SK-N-SH treated with all-trans-retinoic acid at 6 μM for 48 hours (cell line): ENCODE measurements around the gene SLC1A7.

Experiments used
- ATAC-seq: fragments of 200-7000 bp; cut with Tn5 transposase; 3 replicates; pipeline ENCODE4 v1.9.1; 2020; ENCODE audit warnings: mild to moderate bottlenecking, moderate library complexity
- ARNTL ChIP-seq: fragments of 450-650 bp; formaldehyde crosslinking; IDR thresholded peaks from 2 replicates; pipeline ENCODE4 v1.5.0; 2020; ENCODE audit warnings: low read depth, mild to moderate bottlenecking, moderate library complexity, borderline replicate concordance
- BACH2 ChIP-seq: fragments of 250-450 bp; sonication (Bioruptor Pico); IDR thresholded peaks from 2 replicates; pipeline ENCODE4 v1.9.0; 2021; ENCODE audit warnings: mild to moderate bottlenecking, borderline replicate concordance
- CREB5 ChIP-seq: fragments of 250-450 bp; sonication (Bioruptor Pico); IDR thresholded peaks from 2 replicates; pipeline ENCODE4 v1.5.1; 2020; ENCODE audit warnings: low read depth, mild to moderate bottlenecking, moderate library complexity
- CSDC2 ChIP-seq: fragments of 250-450 bp; sonication (Bioruptor Pico); IDR thresholded peaks from 2 replicates; pipeline ENCODE4 v1.5.0; 2020; ENCODE audit warnings: mild to moderate bottlenecking, moderate library complexity
- CSRNP3 ChIP-seq: fragments of 250-450 bp; sonication (Bioruptor Pico); IDR thresholded peaks from 2 replicates; pipeline ENCODE4 v1.5.1; 2021; ENCODE audit warnings: mild to moderate bottlenecking, moderate library complexity
- ESRRG ChIP-seq: fragments of 250-450 bp; sonication (Bioruptor Pico); IDR thresholded peaks from 2 replicates; pipeline ENCODE4 v1.6.1; 2021; ENCODE audit warnings: mild to moderate bottlenecking
- GLIS3 ChIP-seq: fragments of 250-450 bp; sonication (Bioruptor Pico); IDR thresholded peaks from 2 replicates; pipeline ENCODE4 v1.5.0; 2020; ENCODE audit warnings: mild to moderate bottlenecking, moderate library complexity
- ISL1 ChIP-seq: fragments of 250-450 bp; sonication (Bioruptor Pico); IDR thresholded peaks from 2 replicates; pipeline ENCODE4 v2.1.2; 2022; ENCODE audit warnings: mild to moderate bottlenecking, moderate library complexity
- OSR1 ChIP-seq: fragments of 250-450 bp; sonication (Bioruptor Pico); IDR thresholded peaks from 2 replicates; pipeline ENCODE4 v1.8.0; 2022; ENCODE audit warnings: moderate library complexity, mild to moderate bottlenecking, inconsistent platforms
- PATZ1 ChIP-seq: fragments of 250-450 bp; sonication (Bioruptor Pico); IDR thresholded peaks from 2 replicates; pipeline ENCODE4 v1.8.0; 2020; ENCODE audit warnings: mild to moderate bottlenecking, moderate library complexity, borderline replicate concordance
- POU6F1 ChIP-seq: fragments of 250-450 bp; sonication (Bioruptor Pico); IDR thresholded peaks from 2 replicates; pipeline ENCODE4 v1.8.0; 2021; ENCODE audit warnings: low read depth, mild to moderate bottlenecking, moderate library complexity, borderline replicate concordance
- PPARA ChIP-seq: fragments of 250-450 bp; sonication (Bioruptor Pico); IDR thresholded peaks from 2 replicates; pipeline ENCODE4 v1.5.0; 2020; ENCODE audit warnings: mild to moderate bottlenecking, borderline replicate concordance
- SNAI2 ChIP-seq: fragments of 250-450 bp; sonication (Bioruptor Pico); IDR thresholded peaks from 2 replicates; pipeline ENCODE4 v1.5.0; 2020; ENCODE audit warnings: mild to moderate bottlenecking, moderate library complexity
- TCF4 ChIP-seq: fragments of 250-450 bp; sonication (Bioruptor Pico); IDR thresholded peaks from 2 replicates; pipeline ENCODE4 v1.8.0; 2021; ENCODE audit warnings: mild to moderate bottlenecking, moderate library complexity, borderline replicate concordance
- TOX ChIP-seq: fragments of 250-450 bp; sonication (Bioruptor Pico); IDR thresholded peaks from 2 replicates; pipeline ENCODE4 v1.8.0; 2021; ENCODE audit warnings: mild to moderate bottlenecking, moderate library complexity, borderline replicate concordance
- TSHZ2 ChIP-seq: fragments of 250-450 bp; sonication (Bioruptor Pico); IDR thresholded peaks from 2 replicates; pipeline ENCODE4 v1.5.0; 2020; ENCODE audit warnings: mild to moderate bottlenecking, moderate library complexity
- ZC3H10 ChIP-seq: fragments of 250-450 bp; sonication (Bioruptor Pico); IDR thresholded peaks from 2 replicates; pipeline ENCODE4 v1.5.1; 2021; ENCODE audit warnings: mild to moderate bottlenecking, moderate library complexity
- ZFP3 ChIP-seq: fragments of 250-450 bp; sonication (Bioruptor Pico); IDR thresholded peaks from 2 replicates; pipeline ENCODE4 v1.5.0; 2020; ENCODE audit warnings: mild to moderate bottlenecking, moderate library complexity
- ZFP30 ChIP-seq: fragments of 450-650 bp; formaldehyde crosslinking; IDR thresholded peaks from 2 replicates; pipeline ENCODE4 v1.5.0; 2022; ENCODE audit warnings: mild to moderate bottlenecking, moderate library complexity
- ZNF565 ChIP-seq: fragments of 450-650 bp; formaldehyde crosslinking; conservative IDR thresholded peaks from 2 replicates; pipeline ENCODE4 v1.5.0; 2020; ENCODE audit warnings: low read depth, mild to moderate bottlenecking, moderate library complexity
- ZNF70 ChIP-seq: fragments of 450-650 bp; formaldehyde crosslinking; IDR thresholded peaks from 2 replicates; pipeline ENCODE4 v1.5.0; 2020; ENCODE audit warnings: mild to moderate bottlenecking, moderate library complexity
- ZNF8 ChIP-seq: fragments of 450-650 bp; formaldehyde crosslinking; IDR thresholded peaks from 2 replicates; pipeline ENCODE4 v1.5.0; 2020; ENCODE audit warnings: mild to moderate bottlenecking, moderate library complexity

Gene SLC1A7

GRCh38 chr1:53086491-53087070 lies 55.9 kb downstream of the SLC1A7 start:
- TF ChIP-seq CSDC2 (CRISPR knock-in tag) (no peak), ZC3H10 (CRISPR knock-in tag) (no peak), PPARA (no peak), OSR1 (CRISPR knock-in tag) (no peak), BACH2 (CRISPR knock-in tag) (no peak), ZNF70 (CRISPR knock-in tag) (no peak), ESRRG (CRISPR knock-in tag) (no peak), CREB5 (CRISPR knock-in tag) (no peak), ZNF565 (CRISPR knock-in tag) (no peak), ISL1 (CRISPR knock-in tag) (no peak), PATZ1 (CRISPR knock-in tag) (no peak), TSHZ2 (CRISPR knock-in tag) (no peak), GLIS3 (CRISPR knock-in tag) (no peak), ZFP30 (CRISPR knock-in tag) (no peak), ZFP3 (CRISPR knock-in tag) (no peak), ARNTL (CRISPR knock-in tag) (no peak)
- peak; percentile 22; the same call in 2 of the 3 replicates for ATAC-seq

GRCh38 chr1:53085405-53085804 lies 57.0 kb downstream of the SLC1A7 start:
- no peak for ATAC-seq
- TF ChIP-seq ISL1 (CRISPR knock-in tag) (no peak), CREB5 (CRISPR knock-in tag) (no peak), GLIS3 (CRISPR knock-in tag) (no peak), ZFP30 (CRISPR knock-in tag) (no peak), ZNF8 (CRISPR knock-in tag) (no peak), CSDC2 (CRISPR knock-in tag) (no peak), ZC3H10 (CRISPR knock-in tag) (no peak), ZNF70 (CRISPR knock-in tag) (no peak), POU6F1 (CRISPR knock-in tag) (no peak), ZNF565 (CRISPR knock-in tag) (no peak), CSRNP3 (no peak), TCF4 (CRISPR knock-in tag) (no peak), TOX (CRISPR knock-in tag) (no peak), SNAI2 (CRISPR knock-in tag) (no peak), ARNTL (CRISPR knock-in tag) (no peak), BACH2 (CRISPR knock-in tag) (no peak), ZFP3 (CRISPR knock-in tag) (no peak), TSHZ2 (CRISPR knock-in tag) (no peak)
